Astrocyte (in vitro differentiated cells and primary cell): ENCODE results near the gene DNAH1.

ENCODE experiments used
- CTCF ChIP-seq: IDR thresholded peaks from 2 replicates; pipeline ENCODE4 v1.5.1; 2011; ENCODE audit warnings: low read depth, mild to moderate bottlenecking, inconsistent platforms, low read length, moderate library complexity; ENCODE audit not compliant: insufficient read depth
- EZH2 ChIP-seq: IDR thresholded peaks from 2 replicates; pipeline ENCODE4 v1.6.1; 2012; ENCODE audit warnings: mild to moderate bottlenecking, low read length, inconsistent platforms; ENCODE audit not compliant: insufficient read depth

DNA sequence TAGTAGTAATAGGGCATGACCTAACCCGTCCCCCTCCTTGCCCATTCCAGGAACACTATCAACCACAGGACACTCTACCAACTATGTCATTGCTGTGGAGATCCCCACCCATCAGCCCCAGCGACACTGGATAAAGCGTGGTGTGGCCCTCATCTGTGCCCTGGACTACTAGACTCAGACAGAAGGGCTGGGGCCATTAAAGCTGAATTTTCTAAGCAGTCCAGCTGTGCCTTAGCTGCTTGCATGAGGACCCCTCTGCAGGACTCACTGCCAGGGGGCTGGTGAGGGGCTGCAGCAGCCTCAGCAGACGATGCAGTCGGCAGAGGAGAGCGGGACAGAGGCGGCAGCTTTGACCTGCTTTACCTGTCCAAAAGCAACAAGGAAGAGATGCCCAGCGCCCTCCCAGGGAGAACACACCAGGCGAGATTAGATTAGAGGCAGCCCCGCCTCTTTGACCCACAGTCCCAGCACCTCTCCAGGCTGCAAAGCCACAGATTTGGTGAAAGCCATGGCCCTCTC lies 84.2 kb downstream of the DNAH1 start:
- TF ChIP-seq CTCF = no peak
- no peak for TF ChIP-seq EZH2
